Activated T-helper 1 cell treated with anti-CD3 and anti-CD28 coated beads, Interleukin-12 subunit alpha, Interleukin-12 subunit beta, Interleukin-2, Interleukin-4 antibody, amounts not matched to agents 30 ng/mL and 10 ng/mL and 1 ng/mL, durations not matched to agents 14 hours and 24 hours and 36 hours (primary cell): ENCODE measurements around the gene DCN. TPM values are rescaled to one million over a fixed set of nuclear protein-coding genes. Genes with fewer than 3 reads are reported as not detected.

Experiments
- DNase-seq: peaks from one replicate; pipeline ENCODE4 v3.0.0; 2021; ENCODE audit warnings: low spot score
- H3K27ac Mint-ChIP-seq: one replicate; pipeline ENCODE4 v1.8.0; 2021; ENCODE audit warnings: mild to moderate bottlenecking, mixed read lengths
- H3K27me3 Mint-ChIP-seq: one replicate; pipeline ENCODE4 v1.8.0; 2022; ENCODE audit warnings: mild to moderate bottlenecking, moderate library complexity, mixed read lengths; ENCODE audit not compliant: insufficient read depth
- H3K36me3 Mint-ChIP-seq: one replicate; pipeline ENCODE4 v1.8.0; 2021; ENCODE audit warnings: low read depth, mixed read lengths
- H3K4me1 Mint-ChIP-seq: one replicate; pipeline ENCODE4 v1.8.0; 2021; ENCODE audit warnings: low read depth, mixed read lengths
- H3K4me3 Mint-ChIP-seq: one replicate; pipeline ENCODE4 v1.8.0; 2021; ENCODE audit warnings: mild to moderate bottlenecking, moderate library complexity, mixed read lengths
- H3K9me3 Mint-ChIP-seq: one replicate; pipeline ENCODE4 v1.8.0; 2021; ENCODE audit warnings: mixed read lengths
- intact Hi-C: fragments of 100-400 bp; cut with micrococcal nuclease; formaldehyde crosslinking; loops from one replicate; pipeline ENCODE4 v1.15.1; 2024
- total RNA-seq: library from RNA; stranded (reverse); gene quantifications from 2 replicates; pipeline ENCODE4 v1.2.3, GENCODE V29; 2022

The DCN gene
- total RNA-seq, 1 donor from 2014 or later, result not detected

GRCh38 chr12:91100906-91101305 lies 81.7 kb downstream of the DCN start:
- Mint-ChIP-seq H3K4me1 (no peaks in the 10 kb centered on the region), H3K27me3 (peaks cover 2% of the 10 kb centered on the region), H3K4me3 (no peak overlapping the region), H3K36me3 (no peaks in the 10 kb centered on the region), H3K27ac (no peak overlapping the region), H3K9me3 (no peaks in the 10 kb centered on the region)
- intact Hi-C loops, result no loop called here
- DNase-seq, result no peak

GRCh38 chr12:91099836-91100235 lies 82.8 kb downstream of the DCN start:
- Mint-ChIP-seq H3K4me1 (no peaks in the 10 kb centered on the region), H3K27ac (no peak overlapping the region), H3K27me3 (peaks cover 2% of the 10 kb centered on the region), H3K9me3 (no peaks in the 10 kb centered on the region), H3K36me3 (no peaks in the 10 kb centered on the region), H3K4me3 (no peak overlapping the region)
- intact Hi-C loops, result no loop called here
- no peak for DNase-seq

GRCh38 chr12:91099341-91099740 lies 83.3 kb downstream of the DCN start:
- H3K9me3 Mint-ChIP-seq, result no peaks in the 10 kb centered on the region
- no peaks in the 10 kb centered on the region for H3K36me3 Mint-ChIP-seq
- H3K4me1 Mint-ChIP-seq, result no peaks in the 10 kb centered on the region
- DNase-seq, result no peak
- intact Hi-C loops, result no loop called here
- H3K27ac Mint-ChIP-seq, result no peak overlapping the region
- H3K27me3 Mint-ChIP-seq, result peaks cover 2% of the 10 kb centered on the region
- no peak overlapping the region for H3K4me3 Mint-ChIP-seq

- DNase-seq, result no peak
- Mint-ChIP-seq H3K4me3 (no peak overlapping the region), H3K9me3 (no peaks in the 10 kb centered on the region), H3K36me3 (no peaks in the 10 kb centered on the region), H3K27me3 (peaks cover 2% of the 10 kb centered on the region), H3K4me1 (no peaks in the 10 kb centered on the region), H3K27ac (no peak overlapping the region)
- intact Hi-C loops, result no loop called here
Measured at GRCh38 chr12:91098941-91099340, 83.7 kb downstream of the DCN start.

GRCh38 chr12:91098461-91098860 lies 84.2 kb downstream of the DCN start:
- no peak for DNase-seq
- H3K27ac Mint-ChIP-seq, result no peak overlapping the region
- no peaks in the 10 kb centered on the region for H3K36me3 Mint-ChIP-seq
- no peak overlapping the region for H3K4me3 Mint-ChIP-seq
- H3K27me3 Mint-ChIP-seq, result peaks cover 2% of the 10 kb centered on the region
- intact Hi-C loops, result no loop called here
- H3K4me1 Mint-ChIP-seq, result no peaks in the 10 kb centered on the region
- H3K9me3 Mint-ChIP-seq, result no peaks in the 10 kb centered on the region

GRCh38 chr12:91094957-91095356 lies 87.7 kb downstream of the DCN start:
- H3K9me3 Mint-ChIP-seq, result peaks cover 10% of the 10 kb centered on the region
- no peak overlapping the region for H3K27ac Mint-ChIP-seq
- no peaks in the 10 kb centered on the region for H3K4me1 Mint-ChIP-seq
- H3K27me3 Mint-ChIP-seq, result peaks cover 2% of the 10 kb centered on the region
- H3K4me3 Mint-ChIP-seq, result no peak overlapping the region
- intact Hi-C loops, result no loop called here
- no peaks in the 10 kb centered on the region for H3K36me3 Mint-ChIP-seq
- DNase-seq, result no peak

- Mint-ChIP-seq H3K4me1 (no peaks in the 10 kb centered on the region), H3K9me3 (peaks cover 17% of the 10 kb centered on the region), H3K27me3 (peaks cover 2% of the 10 kb centered on the region), H3K27ac (no peak overlapping the region), H3K4me3 (no peak overlapping the region), H3K36me3 (no peaks in the 10 kb centered on the region)
- no peak for DNase-seq
- intact Hi-C loops, result no loop called here
Measured at GRCh38 chr12:91094032-91094662, 88.5 kb downstream of the DCN start.

- H3K27ac Mint-ChIP-seq, result no peak overlapping the region
- no peaks in the 10 kb centered on the region for H3K36me3 Mint-ChIP-seq
- DNase-seq, result no peak
- H3K9me3 Mint-ChIP-seq, result peaks cover 22% of the 10 kb centered on the region
- intact Hi-C loops, result no loop called here
- peaks cover 2% of the 10 kb centered on the region for H3K27me3 Mint-ChIP-seq
- H3K4me3 Mint-ChIP-seq, result no peak overlapping the region
- no peaks in the 10 kb centered on the region for H3K4me1 Mint-ChIP-seq
Measured at GRCh38 chr12:91093341-91093740, 89.3 kb downstream of the DCN start.

- H3K4me1 Mint-ChIP-seq, result no peaks in the 10 kb centered on the region
- H3K36me3 Mint-ChIP-seq, result no peaks in the 10 kb centered on the region
- H3K27me3 Mint-ChIP-seq, result peaks cover 2% of the 10 kb centered on the region
- no peak for DNase-seq
- no peak overlapping the region for H3K4me3 Mint-ChIP-seq
- H3K9me3 Mint-ChIP-seq, result peaks cover 22% of the 10 kb centered on the region
- no peak overlapping the region for H3K27ac Mint-ChIP-seq
- intact Hi-C loops, result no loop called here
Measured at GRCh38 chr12:91091916-91092715, 90.5 kb downstream of the DCN start.

Other genes starting within 250 kb of the DCN start
- not detected in 2 replicates for gene CCER1, start 227.6 kb downstream of the DCN start, total RNA-seq
- gene EPYC, start 177.8 kb downstream of the DCN start, total RNA-seq, result not detected in 2 replicates
- gene KERA, start 124.8 kb downstream of the DCN start, total RNA-seq, result not detected in 2 replicates
- gene LUM, start 71.3 kb downstream of the DCN start, total RNA-seq, result not detected in 2 replicates